GM23338 (cell line): Measurements from ENCODE around the gene GHR. TPM values are rescaled to one million over a fixed set of nuclear protein-coding genes. Genes with fewer than 3 reads are reported as not detected.

Experiments used
- ATAC-seq: fragments of 200-7000 bp; cut with Tn5 transposase; 3 replicates; pipeline ENCODE4 v1.9.1; 2020
- DNase-seq: peaks from one replicate; pipeline ENCODE4 v3.0.0-alpha.2; 2015; ENCODE audit warnings: low spot score
- H2AFZ ChIP-seq: fragments of 200-600 bp; sonication (generic); 2 replicates; pipeline ENCODE4 v1.8.0; 2016; ENCODE audit warnings: antibody characterized with exemption, mild to moderate bottlenecking, moderate library complexity
- H3F3A ChIP-seq: fragments of 200-600 bp; sonication (generic); replicated peaks from 2 replicates; pipeline ENCODE4 v1.8.0; 2017; ENCODE audit warnings: antibody characterized with exemption, mixed run types, low read depth
- H3K27ac ChIP-seq: fragments of 200-600 bp; sonication (generic); 2 replicates; pipeline ENCODE4 v1.6.1; 2016; ENCODE audit warnings: low read depth
- H3K27me3 ChIP-seq: fragments of 200-600 bp; sonication (generic); 2 replicates; pipeline ENCODE4 v1.8.0; 2016; ENCODE audit warnings: mild to moderate bottlenecking, mixed run types, moderate library complexity; ENCODE audit not compliant: insufficient read depth
- H3K36me3 ChIP-seq: fragments of 200-600 bp; sonication (generic); 2 replicates; pipeline ENCODE4 v1.8.0; 2016; ENCODE audit warnings: mild to moderate bottlenecking; ENCODE audit not compliant: insufficient read depth
- H3K4me1 ChIP-seq: fragments of 200-600 bp; sonication (generic); 2 replicates; pipeline ENCODE4 v1.8.0; 2016; ENCODE audit warnings: mild to moderate bottlenecking, moderate library complexity; ENCODE audit not compliant: insufficient read depth
- H3K4me2 ChIP-seq: fragments of 200-600 bp; sonication (generic); 2 replicates; pipeline ENCODE4 v1.7.1; 2017; ENCODE audit warnings: mixed run types
- H3K4me3 ChIP-seq: fragments of 200-600 bp; sonication (generic); 2 replicates; pipeline ENCODE4 v1.6.1; 2016; ENCODE audit warnings: mixed run types
- H3K79me2 ChIP-seq: fragments of 200-600 bp; sonication (generic); replicated peaks from 2 replicates; pipeline ENCODE4 v1.8.0; 2017; ENCODE audit warnings: mild to moderate bottlenecking; ENCODE audit not compliant: insufficient read depth
- H3K9me2 ChIP-seq: fragments of 200-600 bp; sonication (generic); 2 replicates; pipeline ENCODE4 v1.8.0; 2017; ENCODE audit not compliant: insufficient read depth
- H4K20me1 ChIP-seq: fragments of 200-600 bp; sonication (generic); replicated peaks from 2 replicates; pipeline ENCODE4 v1.8.0; 2017; ENCODE audit warnings: mild to moderate bottlenecking; ENCODE audit not compliant: insufficient read depth
- H3K27ac Mint-ChIP-seq: 2 replicates; pipeline ENCODE4 v1.8.0; 2020; ENCODE audit warnings: inconsistent platforms, mild to moderate bottlenecking, moderate library complexity, mixed read lengths
- H3K27me3 Mint-ChIP-seq: 3 replicates; pipeline ENCODE4 v1.8.0; 2022; ENCODE audit warnings: low read depth, mild to moderate bottlenecking, moderate library complexity, mixed read lengths, inconsistent platforms; ENCODE audit not compliant: insufficient read depth, poor library complexity
- H3K36me3 Mint-ChIP-seq: 3 replicates; pipeline ENCODE4 v1.8.0; 2021; ENCODE audit warnings: low read depth, mild to moderate bottlenecking, inconsistent platforms, moderate library complexity, mixed read lengths
- H3K4me1 Mint-ChIP-seq: 3 replicates; pipeline ENCODE4 v1.8.0; 2020; ENCODE audit warnings: mild to moderate bottlenecking, inconsistent platforms, mixed read lengths
- H3K4me3 Mint-ChIP-seq: 3 replicates; pipeline ENCODE4 v1.8.0; 2021; ENCODE audit warnings: moderate library complexity, mild to moderate bottlenecking, inconsistent platforms, mixed read lengths
- H3K9me3 Mint-ChIP-seq: 3 replicates; pipeline ENCODE4 v1.8.0; 2020; ENCODE audit warnings: moderate library complexity, mild to moderate bottlenecking, inconsistent platforms, mixed read lengths
- CREB1 ChIP-seq: fragments of 250-450 bp; sonication (Bioruptor Pico); IDR thresholded peaks from 2 replicates; pipeline ENCODE4 v1.5.0; 2020; ENCODE audit warnings: low read depth, mild to moderate bottlenecking, moderate library complexity
- CTCF ChIP-seq, 2 experiments: fragments of 200-600 bp in 1 of 2; sonication (generic) in 1 of 2; conservative IDR thresholded peaks; 2 replicates each; pipeline versions ENCODE4 v1.5.1 to v1.6.1; 2016 to 2017; ENCODE audit warnings: antibody characterized with exemption in 2 of 2, low read depth in 2 of 2, mild to moderate bottlenecking in 2 of 2, moderate library complexity in 1 of 2
- ETS1 ChIP-seq: IDR thresholded peaks from 2 replicates; pipeline ENCODE4 v1.6.1; 2016; ENCODE audit warnings: antibody characterized with exemption
- EZH2 ChIP-seq: fragments of 200-600 bp; sonication (generic); IDR thresholded peaks from one replicate; pipeline ENCODE4 v1.8.0; 2017; ENCODE audit warnings: antibody characterized with exemption, mild to moderate bottlenecking, low read depth; ENCODE audit not compliant: unreplicated experiment
- EZH2phosphoT487 ChIP-seq: fragments of 200-600 bp; sonication (generic); IDR thresholded peaks from one replicate; pipeline ENCODE4 v1.8.1; 2018; ENCODE audit warnings: antibody characterized with exemption; ENCODE audit not compliant: unreplicated experiment
- JUNB ChIP-seq: IDR thresholded peaks from one replicate; pipeline ENCODE4 v1.6.1; 2016; ENCODE audit warnings: antibody characterized with exemption; ENCODE audit not compliant: unreplicated experiment
- NANOG ChIP-seq: IDR thresholded peaks from 2 replicates; pipeline ENCODE4 v1.6.1; 2016; ENCODE audit warnings: antibody characterized with exemption, borderline replicate concordance
- POLR2AphosphoS5 ChIP-seq: IDR thresholded peaks from 2 replicates; pipeline ENCODE4 v1.6.1; 2016; ENCODE audit warnings: antibody characterized with exemption, low read depth
- REST ChIP-seq: IDR thresholded peaks from one replicate; pipeline ENCODE4 v1.6.1; 2018; ENCODE audit warnings: antibody characterized with exemption; ENCODE audit not compliant: unreplicated experiment
- STAT1 ChIP-seq: IDR thresholded peaks from one replicate; pipeline ENCODE4 v1.6.1; 2016; ENCODE audit warnings: antibody characterized with exemption; ENCODE audit not compliant: unreplicated experiment
- ZNF114 ChIP-seq: fragments of 250-450 bp; sonication (Bioruptor Pico); IDR thresholded peaks from 2 replicates; pipeline ENCODE4 v1.5.0; 2020; ENCODE audit warnings: mild to moderate bottlenecking, moderate library complexity
- ZNF331 ChIP-seq: fragments of 250-450 bp; sonication (Bioruptor Pico); IDR thresholded peaks from 2 replicates; pipeline ENCODE4 v1.5.0; 2020; ENCODE audit warnings: low read depth, mild to moderate bottlenecking, moderate library complexity
- ZNF462 ChIP-seq: fragments of 250-450 bp; sonication (Bioruptor Pico); IDR thresholded peaks from 2 replicates; pipeline ENCODE4 v1.5.0; 2020; ENCODE audit warnings: mild to moderate bottlenecking, moderate library complexity
- polyA plus RNA-seq: library from polyadenylated mRNA; unstranded; fragments of >200 nt; fragmentation: Nextera tagmentation; extraction: Ambion mirVana; gene quantifications from 2 replicates; pipeline ENCODE4 v1.2.1, GENCODE V29; 2016
- total RNA-seq: library from RNA; depleted of rRNA; stranded (reverse); fragments of >200 nt; shearing (Covaris generic); gene quantifications from 2 replicates; pipeline ENCODE4 v1.2.3, GENCODE V29; 2014

The GHR gene
- total and polyA plus RNA-seq, 2 experiments from 2014 or later = 0.21 to 1.9 TPM

- Histone ChIP-seq H3K27ac (no peak overlapping the region), H3K9me2 (no peaks in the 10 kb centered on the region), H3K79me2 (no peaks in the 10 kb centered on the region), H3F3A (no peaks in the 10 kb centered on the region), H3K27me3 (no peaks in the 10 kb centered on the region), H3K4me2 (no peak overlapping the region), H3K4me1 (no peaks in the 10 kb centered on the region), H3K36me3 (no peaks in the 10 kb centered on the region; the same call in 1 of the 2 replicates), H3K4me3 (no peak overlapping the region), H2AFZ (no peak overlapping the region), H4K20me1 (no peaks in the 10 kb centered on the region)
- Mint-ChIP-seq H3K27me3 (no peaks in the 10 kb centered on the region), H3K9me3 (peaks cover 19% of the 10 kb centered on the region), H3K36me3 (peaks cover 7% of the 10 kb centered on the region), H3K4me3 (no peak overlapping the region), H3K4me1 (peaks cover 7% of the 10 kb centered on the region; the same call in 2 of the 3 replicates), H3K27ac (no peak overlapping the region)
- ATAC-seq = no peak
- DNase-seq = no peak
- TF ChIP-seq CREB1 (CRISPR knock-in tag) = no peak
- no peak for TF ChIP-seq REST
- no peak for TF ChIP-seq ZNF462 (CRISPR knock-in tag)
- TF ChIP-seq CTCF (conservative IDR thresholded peaks at IDR 0.05; ENCODE audit: low read depth in 2 of 2) = no peak
- TF ChIP-seq JUNB = no peak
- no peak for TF ChIP-seq EZH2phosphoT487
- no peak for TF ChIP-seq ETS1
- no peak for TF ChIP-seq EZH2
- TF ChIP-seq ZNF114 (CRISPR knock-in tag) = no peak
- no peak for TF ChIP-seq NANOG
- no peak for TF ChIP-seq POLR2AphosphoS5
- no peak for TF ChIP-seq ZNF331
- no peak for TF ChIP-seq STAT1
These were observed 231.4 kb downstream of the GHR start for GRCh38 chr5:42654645-42655044.
